GM15510 (cell line): ENCODE results near the gene CDC42EP1.

Experiments
- POLR2A ChIP-seq: IDR thresholded peaks from 3 replicates; pipeline ENCODE4 v1.6.1; 2011; ENCODE audit warnings: borderline replicate concordance; ENCODE audit not compliant: insufficient read length; ENCODE audit errors: extremely low read depth

CDC42EP1 gene

DNA sequence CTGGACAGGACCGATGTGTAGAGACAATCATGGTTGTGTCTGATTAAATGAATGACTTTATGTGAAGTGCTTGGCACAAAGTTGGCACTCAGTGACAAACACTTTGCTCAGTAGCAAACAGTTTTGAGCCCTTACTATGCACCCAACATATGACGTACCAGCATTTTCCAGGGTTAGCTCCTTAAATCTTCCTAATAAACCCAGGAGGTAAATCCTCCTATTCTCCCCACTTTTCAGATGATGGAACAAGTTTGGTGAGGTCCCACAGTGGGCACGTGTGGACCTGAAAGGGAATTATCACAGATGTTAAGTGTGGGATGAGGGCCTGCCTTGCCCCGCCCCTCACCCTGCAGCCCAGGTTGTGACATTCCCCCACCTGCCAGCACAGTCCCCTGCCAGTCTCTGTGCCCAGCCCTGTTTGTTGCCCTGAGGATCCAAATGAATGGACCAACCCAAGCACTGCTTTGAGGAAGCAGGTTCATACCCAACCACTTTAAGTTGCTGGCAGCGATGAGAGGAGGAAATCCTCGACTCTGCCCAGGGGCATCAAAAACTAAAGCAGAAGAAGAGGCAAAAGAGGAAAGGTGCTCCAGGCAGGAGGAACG lies 34.4 kb upstream of the CDC42EP1 start:
- no peak for TF ChIP-seq POLR2A

GRCh38 chr22:37526376-37526775 lies 33.9 kb upstream of the CDC42EP1 start:
- no peak for TF ChIP-seq POLR2A

DNA sequence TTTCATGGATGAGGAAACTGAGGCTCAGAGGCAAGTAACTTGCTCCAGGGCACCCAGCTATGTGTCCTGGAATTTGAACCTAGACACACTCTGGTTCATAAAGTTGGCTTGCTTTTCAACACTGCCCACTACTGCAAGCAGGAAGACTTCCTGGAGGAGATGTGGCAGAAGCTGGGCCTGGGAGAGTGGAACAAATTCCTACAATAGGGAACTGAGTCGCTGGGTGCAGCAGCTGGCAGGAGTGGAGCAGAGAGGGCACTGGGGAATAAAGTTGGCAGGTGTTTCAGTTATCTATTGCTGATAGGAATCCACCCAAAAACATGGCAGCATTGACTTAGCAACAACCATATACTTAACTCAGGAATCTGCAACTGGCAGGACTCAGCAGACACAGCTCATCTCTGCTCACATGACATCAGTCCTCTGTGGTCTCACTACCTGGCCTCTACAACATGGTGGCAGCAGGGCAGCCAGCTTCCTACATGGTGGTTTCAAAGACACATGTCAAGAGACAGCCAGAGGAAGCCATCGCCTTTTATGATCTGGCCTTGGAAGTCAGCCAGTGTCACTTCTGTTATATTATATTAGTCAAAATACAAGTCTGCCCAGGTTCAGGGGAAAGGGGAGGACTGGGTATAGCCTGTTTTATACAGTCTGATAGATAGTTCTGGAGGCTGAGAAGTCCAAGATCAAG lies 30.5 kb upstream of the CDC42EP1 start:
- no peak for TF ChIP-seq POLR2A

GRCh38 chr22:37533995-37534394 lies 26.3 kb upstream of the CDC42EP1 start:
- TF ChIP-seq POLR2A, result no peak

DNA sequence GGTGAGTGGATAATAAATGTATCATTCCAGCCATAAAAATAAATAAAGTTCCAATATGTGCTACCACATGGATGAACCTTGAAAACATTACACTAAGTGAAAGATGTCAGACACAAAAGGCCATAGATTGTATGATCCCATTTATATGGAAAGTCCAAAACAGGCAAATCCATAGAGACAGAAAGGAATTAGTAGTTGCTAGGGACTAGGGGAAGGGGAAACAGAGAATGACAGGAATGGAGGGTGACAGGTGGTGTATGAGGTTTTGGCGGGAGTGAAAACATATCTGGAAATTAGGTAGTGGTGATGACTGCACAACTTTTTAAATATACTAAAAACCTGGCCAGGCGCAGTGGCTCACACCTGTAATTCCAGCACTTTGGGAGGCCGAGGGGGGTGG lies 25.8 kb upstream of the CDC42EP1 start:
- no peak for TF ChIP-seq POLR2A

DNA sequence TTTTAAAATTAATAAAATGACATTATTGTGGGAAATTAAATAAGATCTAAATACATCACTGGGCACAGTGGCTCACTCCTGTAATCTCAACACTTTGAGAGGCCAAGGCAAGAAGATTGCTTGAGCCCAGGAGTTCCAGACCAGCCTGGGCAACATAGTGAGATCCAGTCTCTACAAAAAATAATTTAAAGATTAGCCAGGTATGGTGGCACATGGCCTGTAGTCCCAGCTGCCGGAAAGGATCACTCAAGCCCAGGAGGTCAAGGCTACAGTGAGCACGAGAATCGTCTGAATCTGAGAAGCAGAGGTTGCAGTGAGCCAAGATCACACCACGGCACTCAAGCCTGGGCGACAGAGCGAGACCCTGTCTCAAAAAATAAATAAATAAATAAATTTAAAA lies 25.1 kb upstream of the CDC42EP1 start:
- no peak for TF ChIP-seq POLR2A

DNA sequence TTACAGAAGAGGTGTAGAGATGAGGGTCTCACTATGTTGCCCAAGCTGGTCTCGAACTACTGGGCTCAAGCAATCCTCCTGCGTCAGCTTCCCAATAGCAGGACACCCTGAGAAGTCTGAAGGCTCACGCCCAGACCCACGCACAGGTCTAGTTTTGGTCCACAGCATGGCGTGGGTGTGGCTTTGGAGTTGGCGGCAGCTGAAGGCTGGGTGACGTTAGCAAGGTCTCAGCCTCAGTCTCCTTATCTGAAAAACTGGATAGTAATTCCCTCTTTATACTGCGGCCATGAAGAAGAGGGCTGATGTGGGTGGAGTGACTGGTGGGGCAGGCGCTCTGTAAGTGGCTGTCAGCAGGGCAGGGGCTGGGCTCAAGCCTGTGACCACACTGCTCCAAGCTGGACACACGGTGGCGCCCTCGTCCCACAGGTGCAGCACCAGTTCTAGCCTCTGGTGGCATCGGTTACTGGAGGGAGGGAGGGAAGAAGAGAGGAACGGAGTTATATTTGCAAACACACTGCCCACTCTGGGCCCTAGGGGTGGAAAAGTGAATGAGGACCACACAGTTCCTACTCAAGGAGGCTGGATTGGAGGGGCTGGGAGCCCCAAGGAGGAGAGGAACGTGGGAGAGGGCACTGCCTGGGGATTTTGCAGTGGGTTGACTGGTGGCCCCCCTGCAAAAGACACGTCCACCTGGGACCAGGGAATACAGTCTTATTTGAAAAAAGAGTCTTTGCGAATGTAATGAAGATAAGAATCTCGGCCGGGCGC lies 21.5 kb upstream of the CDC42EP1 start:
- no peak for TF ChIP-seq POLR2A

DNA sequence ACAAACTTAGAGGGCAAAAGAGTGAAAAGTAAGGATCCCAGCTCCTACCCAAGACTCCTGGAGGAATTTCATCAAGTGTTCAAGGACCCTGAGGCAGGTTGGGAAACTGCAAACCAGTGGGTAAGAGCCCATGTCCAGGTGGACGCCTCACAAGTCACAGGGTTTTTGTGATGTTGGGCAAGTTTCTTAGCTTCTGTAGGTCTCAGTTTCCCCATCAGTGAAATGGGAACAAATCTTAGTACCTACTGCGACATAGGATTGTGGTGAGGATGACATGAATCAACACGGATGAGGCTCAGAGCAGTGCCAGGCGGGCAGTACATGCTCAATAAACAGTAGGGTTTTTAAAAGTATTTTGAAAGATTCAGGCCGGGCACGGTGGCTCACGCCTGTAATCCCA lies 17.3 kb upstream of the CDC42EP1 start:
- TF ChIP-seq POLR2A, result no peak

GRCh38 chr22:37544955-37545702 lies 15.2 kb upstream of the CDC42EP1 start:
- no peak for TF ChIP-seq POLR2A

DNA sequence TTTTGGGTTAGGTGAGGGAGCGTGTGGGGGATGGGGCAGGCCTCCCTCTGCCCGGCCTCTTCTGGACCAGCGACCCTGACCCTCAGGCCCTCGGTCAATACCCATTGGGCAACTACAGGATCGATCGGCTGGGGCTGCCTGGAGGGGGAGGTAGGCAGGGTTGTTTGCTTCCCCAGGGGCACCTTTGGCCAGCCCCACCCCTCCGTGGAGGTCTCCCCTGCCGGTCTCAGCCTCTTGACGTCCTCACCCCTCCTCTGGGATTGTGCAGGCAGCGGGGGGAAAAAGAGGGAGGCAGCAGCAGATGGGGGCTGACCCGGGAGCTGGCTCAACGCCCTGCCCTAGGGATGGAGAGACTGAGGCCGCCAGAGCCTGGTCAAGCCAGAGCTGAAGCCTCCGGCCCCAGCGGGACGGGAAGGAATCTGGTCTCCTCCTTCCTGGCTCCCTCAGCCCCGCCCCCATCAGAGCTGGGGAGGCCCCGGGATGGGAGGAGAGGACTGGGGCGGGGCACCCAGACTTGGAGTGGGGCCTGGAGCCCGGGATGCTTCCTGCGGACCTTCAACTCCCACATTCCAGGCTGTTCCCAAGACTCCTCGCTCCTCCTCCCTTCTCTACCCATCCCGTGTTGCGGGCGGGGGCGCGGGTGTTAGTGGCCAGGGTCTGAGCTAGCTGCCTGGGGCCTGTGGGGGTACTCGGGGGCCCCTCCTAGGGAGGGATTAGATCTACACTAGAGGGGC lies 14.4 kb upstream of the CDC42EP1 start:
- TF ChIP-seq POLR2A, result no peak

DNA sequence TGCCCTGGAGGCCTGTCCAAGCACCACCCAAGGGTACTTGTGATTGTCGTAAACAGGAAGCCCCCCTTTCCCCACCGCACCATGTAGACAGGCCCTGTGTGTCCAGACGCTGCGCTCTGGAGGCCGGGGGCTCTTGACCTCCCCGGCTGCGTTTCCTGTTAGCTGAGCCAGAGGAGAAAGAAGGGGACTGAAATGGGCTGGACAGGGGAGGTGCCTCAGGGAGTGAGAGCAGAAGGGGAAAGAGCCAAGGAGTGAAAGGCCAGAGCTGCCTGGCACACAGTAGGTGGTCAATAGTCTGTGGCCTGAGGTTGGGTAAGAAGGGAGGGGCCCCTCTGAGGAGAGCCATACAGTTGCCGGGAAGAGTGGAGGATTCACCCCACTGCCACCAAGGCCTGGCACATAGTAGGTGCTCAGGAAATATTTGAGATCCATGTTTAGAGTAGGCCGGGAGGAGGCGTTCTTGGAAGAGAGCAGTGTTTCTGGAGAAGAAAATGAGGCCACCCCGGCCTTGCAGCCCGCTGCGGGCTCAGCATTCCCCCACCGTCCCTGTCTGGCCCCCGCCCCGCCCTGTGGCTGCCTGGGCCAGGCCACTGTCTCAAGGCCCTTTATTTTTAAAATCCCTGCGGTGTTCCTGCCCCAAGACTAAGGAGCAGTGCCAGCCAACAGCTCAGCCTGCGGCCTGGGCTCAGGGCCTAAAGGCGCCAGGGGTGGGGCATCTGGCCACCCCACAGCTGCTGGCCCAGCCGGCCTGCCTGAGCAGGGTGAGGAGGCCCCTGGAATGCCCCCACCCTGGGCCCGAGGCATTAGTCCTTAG lies 13.6 kb upstream of the CDC42EP1 start:
- no peak for TF ChIP-seq POLR2A

GRCh38 chr22:37547251-37547741 lies 13.0 kb upstream of the CDC42EP1 start:
- no peak for TF ChIP-seq POLR2A

DNA sequence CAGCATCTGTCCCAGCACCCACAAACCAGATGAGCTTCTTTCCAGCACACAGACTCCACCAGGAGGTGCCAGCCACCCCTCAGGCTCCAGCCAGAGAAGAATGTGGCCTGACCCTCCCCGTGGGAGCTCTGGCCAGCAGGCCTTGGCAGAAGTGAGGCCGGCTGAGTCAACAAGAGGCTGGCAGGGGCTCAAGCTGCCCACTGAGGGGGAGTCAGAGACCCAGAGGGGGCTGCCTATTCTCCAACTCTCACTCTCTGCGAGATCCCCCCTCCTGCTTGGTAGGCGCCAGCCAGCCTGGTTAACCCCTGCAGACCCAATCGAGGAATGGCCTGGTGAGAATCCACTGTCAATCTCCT lies 10.6 kb upstream of the CDC42EP1 start:
- TF ChIP-seq POLR2A, result no peak
